Fibroblast of peridontal ligament (primary cell): ENCODE results near the gene FBXW8.

ENCODE experiments used
- DNase-seq: peaks from one replicate; pipeline ENCODE4 v3.0.0-alpha.2; 2010; ENCODE audit errors: extremely low read depth

Gene FBXW8

DNA sequence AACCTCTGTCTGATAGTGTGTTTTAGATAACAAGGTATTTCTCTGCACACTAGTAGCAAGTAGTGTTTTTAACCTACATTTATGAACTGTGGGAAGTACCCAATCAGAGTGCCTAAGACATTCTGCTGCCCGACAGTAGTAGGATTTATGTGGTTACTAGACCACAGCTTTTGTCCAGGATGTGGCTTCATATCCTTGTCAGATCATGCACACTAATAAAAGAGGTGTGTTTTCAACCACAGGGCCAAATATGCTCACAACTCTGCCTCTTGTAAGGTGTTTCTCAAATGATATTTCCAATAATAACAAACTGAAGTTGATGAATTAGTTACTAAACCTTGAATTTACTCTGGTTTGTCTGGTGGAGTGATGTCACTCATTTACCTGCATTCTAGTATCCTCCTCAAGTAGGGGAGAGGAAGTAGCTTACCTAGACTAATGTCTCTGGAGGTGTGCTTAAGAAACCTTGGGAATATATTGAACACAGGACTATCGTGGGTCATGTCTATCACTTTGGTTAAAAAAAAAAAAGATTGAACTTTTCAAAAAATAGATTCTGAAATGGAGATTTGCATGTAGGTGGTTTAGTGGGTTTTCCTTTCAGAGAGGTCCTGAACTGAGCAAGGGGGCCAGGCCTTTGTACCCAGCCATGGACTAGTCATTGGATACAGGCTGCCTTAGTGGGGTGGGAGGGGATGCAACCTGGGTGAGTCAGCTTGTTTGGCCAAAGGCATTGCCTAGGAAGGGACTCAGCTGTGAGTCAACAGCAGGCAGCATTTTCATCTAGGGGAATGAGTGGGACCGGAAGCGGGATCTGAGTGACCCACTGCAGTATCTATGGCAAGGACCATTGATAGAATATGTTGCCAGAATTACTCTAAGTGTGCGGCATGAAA, 14.1 kb downstream of the FBXW8 start:
- DNase-seq, result peak; percentile 18

DNA sequence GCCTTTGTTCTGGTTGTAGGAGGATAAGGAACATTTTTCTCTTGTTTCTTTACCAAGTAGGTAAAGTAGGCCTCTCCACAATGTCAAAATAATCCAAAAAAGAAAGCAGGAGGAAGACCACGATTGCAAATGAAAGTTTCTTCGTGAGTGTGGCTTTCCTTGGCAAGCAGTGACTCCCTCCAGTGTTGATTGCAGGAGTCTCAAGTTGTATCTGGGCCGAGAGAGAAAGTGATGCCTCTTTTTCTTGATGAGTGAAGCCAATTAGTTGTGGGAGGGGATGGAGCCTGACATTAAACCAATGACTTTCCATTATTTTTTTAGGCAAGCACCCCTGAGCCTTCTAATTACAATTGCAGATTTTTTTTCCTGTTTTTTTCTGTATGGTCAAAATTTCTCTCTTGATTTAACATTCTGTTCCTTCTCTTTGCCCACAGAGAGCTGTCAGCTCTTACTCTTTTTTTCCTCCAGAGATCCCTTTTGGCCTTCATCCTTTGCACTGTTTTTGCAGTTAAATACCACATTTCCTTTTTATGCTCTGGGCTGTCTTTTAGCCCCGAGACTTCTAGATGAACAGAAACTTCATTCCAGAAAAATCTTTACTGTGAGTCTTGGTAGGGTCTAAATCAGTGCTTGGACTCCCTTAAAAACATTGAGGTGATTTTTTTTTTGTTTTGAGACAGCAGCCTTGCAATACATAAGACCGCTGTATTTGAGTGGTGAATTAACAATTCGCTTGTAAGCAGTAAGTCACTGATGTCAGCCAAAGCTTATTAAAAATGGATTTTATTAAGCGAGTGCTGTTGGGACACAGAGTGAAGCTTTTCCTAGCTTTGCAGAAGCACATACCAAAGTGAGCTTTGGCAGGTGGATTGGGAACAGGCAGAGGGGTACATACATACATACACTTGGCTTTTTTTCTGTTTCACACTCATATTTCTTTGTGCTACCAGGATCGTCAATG, 15.8 kb downstream of the FBXW8 start:
- DNase-seq, result peak; percentile 17

DNA sequence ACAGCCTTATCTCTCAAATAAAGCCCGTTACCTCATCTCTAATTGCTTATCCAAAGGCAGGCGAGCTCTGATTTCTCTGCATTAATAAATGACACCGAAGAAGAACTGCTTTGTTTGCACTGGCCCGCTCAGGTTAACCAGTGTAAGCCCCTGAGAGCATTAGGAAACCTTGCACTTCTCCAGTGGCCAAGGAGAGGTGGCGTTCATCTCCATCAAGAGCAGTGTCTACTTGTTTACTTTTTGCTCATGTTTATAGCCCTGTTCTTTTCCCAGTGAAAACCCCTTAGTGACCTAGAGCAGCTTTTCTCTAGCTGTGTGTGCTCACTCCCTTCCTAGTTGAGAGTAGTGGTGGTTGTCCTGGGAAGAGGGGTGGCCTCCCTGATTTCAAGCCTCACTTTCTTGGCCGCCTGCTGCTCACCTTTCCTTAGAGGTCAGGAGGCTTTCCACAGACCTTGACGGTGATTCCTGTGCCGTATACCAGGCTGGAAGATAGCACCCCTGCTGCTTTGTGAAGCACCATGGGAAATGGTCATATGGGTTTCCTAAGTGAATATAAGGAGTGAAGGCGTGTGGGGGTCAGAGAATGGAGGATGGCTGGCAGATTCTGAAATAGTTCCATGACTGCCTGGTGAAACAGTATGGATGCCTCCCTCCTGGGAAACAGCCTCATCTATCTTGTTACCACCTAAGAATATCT, 16.6 kb downstream of the FBXW8 start:
- no peak for DNase-seq

DNA sequence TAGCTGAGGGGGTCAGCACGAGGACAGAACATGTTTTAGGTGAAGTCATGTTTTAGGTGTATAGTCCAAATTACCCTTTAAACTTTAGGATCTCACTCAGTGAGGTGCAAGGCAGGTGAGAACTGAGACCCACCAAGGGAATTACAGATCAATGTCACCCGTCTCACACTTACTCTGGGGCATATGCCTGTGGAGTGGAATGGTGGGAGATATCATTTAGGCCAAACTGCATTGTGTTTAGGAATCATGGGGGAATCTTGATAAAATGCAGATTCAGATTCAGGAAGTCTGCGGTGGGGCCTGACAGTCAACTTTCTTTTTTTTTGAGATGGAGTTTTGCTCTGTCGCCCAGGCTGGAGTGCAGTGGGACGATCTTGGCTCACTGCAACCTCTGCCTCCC, 17.8 kb downstream of the FBXW8 start:
- DNase-seq, result no peak

DNA sequence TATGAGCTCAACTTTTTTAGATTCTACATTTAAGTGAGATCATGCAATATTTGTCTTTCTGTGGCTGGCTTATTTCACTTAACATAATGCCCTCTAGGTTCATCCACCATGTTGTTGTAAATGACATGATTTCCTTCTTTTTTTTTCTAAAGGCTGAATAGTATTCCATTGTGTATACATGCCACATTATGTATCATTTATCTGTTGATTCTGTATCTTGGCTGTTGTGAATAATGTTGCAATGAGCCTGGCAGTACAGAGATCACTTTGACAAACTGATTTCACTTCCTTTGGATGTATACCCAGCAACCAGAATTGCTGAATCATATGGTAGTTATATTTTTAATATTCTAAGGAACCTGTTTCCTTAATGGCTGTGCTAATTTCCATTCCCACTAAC, 19.1 kb downstream of the FBXW8 start:
- DNase-seq, result no peak

DNA sequence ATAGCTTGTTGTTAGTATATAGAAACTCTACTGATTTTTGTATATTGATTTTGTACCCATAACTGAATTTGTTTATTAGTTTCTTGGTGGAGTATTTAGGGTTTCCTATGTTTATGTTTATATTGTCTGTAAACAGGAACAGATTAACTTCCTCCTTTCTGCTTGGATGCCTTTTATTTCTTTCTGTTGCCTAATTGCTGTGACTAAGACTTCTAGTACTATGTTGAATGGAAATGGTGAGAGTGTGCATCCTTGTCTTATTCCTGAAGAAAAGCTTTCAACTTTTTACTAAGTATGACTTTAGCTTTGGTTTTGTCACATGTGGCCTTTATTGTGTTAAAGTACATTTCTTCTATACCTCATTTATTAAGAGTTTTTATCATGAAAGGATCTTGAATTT, 20.9 kb downstream of the FBXW8 start:
- DNase-seq, result no peak

DNA sequence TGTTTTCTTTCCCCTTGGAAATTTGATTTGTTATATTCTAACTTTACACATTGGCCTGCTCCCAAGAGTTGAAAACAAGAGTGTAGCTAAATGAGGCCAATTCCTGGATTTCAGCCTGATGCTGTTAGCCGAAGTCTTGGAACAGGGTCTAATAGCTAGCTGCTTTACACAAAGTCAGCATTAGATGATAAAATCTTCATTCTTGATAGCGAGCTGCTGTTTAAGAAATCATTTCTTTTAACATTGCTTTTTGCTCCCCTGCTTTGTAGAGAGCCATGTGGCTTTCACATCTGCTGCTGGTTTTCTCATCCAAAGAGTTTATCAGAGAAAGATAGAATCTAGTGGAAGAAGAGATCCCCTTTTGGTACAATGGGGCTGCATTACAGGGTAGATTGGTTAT, 22.3 kb downstream of the FBXW8 start:
- peak; percentile 57 for DNase-seq

DNA sequence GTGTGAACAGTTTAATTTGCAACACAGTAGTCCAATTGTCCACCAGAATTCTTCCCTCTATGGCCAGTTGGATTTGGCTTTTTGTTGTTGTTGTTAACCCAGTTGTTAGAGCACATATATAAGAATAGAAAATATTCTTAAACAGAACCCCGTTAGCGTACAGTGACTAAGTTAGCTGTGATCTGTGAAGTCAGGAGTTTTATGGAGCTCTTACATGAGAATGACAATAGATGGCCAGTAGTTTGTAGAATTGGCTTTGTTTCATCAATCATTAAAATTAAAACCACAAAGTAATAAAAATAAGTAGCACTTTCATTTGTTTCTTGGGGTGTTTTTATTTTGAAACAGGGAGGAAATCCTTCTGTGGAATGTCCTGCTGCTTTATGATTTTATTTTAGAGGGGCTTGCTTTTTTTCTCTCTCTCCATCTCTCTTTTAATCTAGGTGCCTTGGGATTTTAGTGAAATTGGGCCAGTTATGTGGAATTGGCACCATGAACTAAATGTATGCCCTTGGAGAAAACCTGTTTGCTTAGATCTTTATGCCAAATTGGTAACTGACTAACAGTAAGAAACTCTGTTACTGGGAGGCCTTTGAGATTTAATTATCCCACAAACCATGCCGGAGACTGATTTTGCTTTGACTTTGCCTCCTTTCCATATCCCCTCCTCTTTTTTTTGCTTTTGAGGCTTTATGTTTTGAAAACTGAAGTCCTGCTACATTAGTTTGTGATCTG, 22.9 kb downstream of the FBXW8 start:
- DNase-seq, result no peak

DNA sequence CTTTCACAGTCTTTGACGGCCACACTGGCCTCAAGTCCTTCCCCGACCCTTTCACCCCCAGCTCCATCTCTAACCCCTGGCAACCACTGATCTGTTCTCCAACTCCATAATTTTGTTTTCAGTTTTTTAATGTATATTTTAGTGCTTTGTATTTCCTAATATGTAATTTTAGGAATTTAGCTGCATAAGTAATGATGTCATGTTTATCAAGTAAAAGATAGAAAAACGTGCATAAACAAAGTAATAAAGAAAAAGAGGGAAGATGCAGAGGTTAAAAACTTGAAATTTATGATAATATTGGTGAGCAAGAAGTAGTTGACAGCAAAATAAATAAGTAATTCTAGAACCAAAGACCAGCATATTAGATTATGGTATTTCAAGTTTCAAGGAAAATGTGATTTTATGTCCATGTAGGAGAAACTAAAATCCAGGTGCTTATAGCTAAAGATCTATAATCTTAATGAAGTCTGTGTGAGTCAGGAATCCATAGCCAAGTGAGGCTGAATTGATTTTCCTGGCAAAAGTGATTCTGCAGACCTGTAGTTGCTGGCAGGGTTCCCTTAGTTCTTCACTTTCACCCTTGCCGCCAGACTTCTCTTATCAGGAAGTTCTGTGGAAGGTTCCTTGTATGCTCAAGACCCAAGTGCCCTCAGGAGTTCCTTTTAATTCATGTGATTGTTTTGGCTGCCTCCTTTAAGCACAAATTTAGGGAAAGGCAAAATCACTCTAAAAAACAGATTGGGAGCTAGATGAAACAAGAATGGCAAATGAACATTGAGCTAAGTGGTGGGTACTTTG, 24.4 kb downstream of the FBXW8 start:
- no peak for DNase-seq

DNA sequence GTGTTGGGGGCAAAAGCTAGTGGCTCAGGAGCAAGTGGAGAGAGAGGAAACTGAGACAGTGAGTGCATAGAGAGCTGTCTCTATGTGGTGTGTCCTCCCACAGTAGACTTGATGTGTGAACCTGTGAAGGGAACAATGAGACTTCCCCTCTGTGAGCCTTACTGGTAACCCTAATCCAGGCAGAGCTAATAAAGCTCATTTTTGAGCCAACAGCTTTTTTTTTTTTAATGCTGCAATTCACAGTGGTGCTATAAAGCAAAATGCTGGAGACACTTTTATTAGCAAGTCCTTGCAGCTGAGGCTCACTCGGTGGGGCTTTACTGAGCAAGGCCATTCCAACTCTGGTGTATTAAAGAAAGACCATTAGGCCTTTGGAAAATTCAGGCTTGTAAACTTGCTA, 26.9 kb downstream of the FBXW8 start:
- DNase-seq, result no peak

DNA sequence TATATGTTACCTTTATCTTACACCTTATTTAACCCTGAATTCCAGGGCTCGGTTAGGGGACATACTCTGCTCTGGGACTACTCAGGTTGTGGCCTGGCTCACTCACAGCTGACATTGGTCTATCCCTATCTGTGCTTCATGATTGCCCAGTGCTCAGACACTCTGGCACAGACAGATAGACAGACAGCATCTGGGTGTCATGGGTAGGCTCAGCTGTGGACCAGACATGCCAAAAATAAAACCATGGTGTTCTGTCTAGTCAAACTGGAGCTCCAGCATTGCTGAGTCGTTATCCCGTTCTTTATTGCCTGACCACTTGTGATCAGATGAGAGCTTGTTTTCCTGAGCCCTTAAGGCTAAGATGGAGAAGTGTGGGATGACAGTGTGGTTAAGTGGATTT, 29.0 kb downstream of the FBXW8 start:
- no peak for DNase-seq

DNA sequence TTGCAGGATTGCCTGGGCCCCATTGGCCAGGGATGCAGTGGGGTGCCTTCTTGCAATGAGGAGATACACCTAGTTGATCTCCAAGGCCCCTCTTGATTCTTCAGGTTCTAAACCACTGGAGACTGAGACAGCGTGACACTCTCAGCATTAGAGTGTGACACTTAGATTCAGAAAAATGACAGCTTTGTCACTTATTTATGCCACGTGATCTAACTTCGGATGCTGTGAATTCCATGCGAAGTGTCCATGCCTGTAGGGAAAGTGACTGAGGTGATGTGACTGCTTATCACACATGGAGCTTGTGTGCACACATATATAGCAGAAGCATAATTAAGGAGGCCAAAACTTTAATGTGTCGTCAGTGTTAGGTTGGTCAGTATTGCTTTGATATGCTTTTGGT, 30.4 kb downstream of the FBXW8 start:
- no peak for DNase-seq

DNA sequence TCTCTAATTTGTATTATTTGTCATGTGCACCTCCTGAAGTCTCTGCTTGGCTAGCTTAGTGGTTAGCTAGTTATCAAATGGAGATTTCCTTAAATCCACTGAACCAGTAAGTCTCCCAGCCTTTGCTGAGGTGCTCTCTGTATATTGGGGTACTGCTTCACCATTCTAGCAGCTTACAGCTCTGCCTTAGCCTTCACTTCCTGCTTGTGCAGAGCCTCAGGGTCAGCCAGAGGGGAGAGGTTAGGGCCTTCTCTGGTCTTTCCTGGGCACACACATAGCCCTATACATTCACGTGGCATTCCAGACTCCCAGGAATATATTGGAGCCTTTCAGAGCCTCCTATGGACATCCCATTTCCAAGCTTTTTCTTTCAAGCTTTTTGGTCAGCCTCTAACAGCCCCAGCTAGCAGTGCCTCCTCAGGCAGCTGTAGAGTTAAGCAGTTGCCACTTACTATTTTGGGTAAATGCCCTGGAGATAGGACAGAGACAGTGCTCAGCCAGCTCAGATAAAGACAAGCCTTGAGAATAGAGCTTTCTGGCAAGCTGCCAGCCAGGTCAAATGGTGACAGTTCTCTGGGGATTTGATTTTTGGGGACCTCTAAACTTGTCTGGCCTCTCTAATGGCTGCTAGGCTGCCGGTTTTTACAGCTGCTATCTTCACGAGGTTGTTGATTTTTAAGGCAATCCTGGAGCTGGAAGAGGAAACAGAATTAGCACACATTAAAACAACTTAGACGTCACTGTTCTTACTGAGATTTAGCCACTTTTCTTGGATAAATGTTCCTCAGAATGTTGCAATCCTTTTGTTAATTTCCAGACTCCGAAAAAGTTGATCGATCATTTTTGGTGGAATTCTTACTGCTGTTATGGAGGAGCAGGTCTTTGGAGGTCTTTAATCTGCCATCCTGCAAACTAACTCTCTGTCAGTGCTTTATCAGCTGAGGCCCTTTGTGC, 32.9 kb downstream of the FBXW8 start:
- DNase-seq, result no peak

DNA sequence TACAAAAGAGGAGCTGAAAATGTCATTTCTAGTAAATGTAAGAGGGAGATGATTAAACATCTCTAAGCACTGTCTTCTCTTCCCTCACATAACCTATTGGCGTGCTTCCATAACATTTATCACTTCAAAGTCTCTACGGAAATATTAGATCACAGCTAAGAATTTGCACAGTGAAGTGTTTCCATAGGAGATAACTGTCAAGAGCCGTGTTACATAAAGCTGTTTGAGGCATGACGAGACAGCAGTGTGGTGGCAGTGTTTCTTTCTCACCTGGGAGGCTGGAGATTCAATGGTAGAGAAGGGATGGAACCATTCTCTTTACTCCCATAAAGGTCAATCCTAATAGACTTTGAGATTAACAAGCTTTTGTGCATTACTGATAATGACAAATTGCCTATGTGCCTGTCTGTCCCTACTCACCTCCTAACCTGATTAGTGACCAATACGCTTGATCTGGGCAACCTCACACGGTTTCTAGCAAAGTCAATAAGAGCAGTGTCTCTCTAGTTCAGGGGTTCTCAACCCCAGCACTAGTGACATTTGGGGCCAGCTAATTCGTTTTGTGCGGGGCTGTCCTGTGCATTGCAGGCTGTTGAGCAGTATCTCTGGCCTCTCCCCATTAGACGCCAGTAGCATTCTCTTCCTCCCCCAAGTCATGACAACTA, 35.3 kb downstream of the FBXW8 start:
- no peak for DNase-seq

DNA sequence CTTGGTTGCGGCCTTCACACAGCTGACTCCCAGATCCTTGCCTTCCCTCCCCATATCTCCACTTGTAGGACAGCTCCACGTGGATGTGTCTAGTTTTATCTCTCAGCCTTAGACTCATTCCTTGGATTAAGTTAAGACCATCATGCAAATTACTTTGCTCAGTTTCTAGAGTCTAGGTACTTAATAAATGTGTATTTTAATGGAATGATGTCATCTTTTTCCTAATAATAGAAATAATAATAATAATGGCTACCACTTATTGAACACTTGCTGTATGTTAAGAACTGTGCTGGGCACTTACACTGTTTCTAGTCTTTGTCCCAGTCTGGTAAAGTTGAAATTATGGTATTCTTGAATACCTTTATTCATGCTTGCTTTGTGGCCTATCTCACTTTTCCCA, 37.5 kb downstream of the FBXW8 start:
- DNase-seq, result no peak

DNA sequence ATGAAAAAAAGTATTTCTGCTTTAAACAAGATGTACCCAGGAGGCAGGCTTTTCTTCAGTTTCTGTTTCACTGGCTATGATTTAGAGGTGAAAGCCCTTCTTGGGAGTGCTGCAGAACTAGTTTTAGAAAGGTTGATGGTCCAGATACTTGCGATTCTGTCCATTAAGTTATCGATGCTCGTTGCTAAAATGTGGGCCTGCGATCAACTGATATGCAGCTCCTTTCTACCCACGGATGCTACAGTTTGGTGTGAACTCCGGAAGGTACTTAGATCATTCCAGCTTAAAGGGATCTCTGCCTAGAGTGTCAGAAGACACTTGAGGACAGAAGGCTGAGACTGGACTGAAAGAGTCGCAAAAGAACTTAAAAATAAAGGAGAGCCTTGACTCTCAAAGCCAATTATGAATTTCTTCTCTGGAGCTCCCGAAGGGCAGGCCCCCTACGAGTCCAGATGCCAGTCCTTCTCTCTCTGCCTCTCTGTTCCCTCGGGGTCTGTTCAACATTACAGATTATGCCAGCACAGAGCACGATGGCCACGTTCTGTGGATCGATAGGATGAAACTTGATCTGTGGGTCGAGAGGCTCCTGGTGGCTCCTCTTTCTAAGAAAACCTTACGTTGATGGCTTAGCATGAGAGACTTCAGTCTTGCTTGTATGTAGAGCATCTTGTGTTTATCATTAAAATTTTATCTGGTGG, 40.0 kb downstream of the FBXW8 start:
- DNase-seq, result no peak

DNA sequence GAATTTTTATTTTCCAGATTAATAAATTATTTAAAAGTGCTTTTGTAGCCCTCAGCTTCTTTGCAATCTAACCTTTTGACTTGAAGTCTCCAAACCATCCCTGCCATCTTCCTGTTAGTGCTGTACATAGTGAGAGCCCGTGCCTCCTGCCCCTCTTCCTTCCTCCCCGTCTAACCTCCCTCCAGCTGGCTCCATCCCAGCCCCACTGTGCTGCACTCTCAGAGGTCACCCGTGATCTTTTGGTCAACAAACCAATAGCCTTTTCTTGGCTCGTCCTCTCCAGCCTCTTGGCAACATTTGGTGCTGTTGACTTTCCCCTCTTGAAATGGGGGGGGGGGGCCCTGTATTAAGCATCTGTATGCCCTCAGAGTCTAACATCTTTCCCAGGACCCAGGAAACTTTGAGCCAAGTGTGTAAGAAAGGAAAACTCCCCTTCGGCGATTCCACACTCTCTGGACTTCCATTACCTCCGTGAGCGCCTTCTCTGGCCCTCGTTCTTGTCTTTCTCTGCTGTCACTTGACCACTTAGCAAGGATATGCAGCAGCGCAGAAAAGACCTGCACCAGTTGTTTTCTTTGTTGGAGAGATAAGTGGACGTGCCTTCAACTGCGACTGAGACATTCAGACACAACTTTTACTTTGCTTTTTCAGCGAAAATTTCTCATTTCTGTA, 44.1 kb downstream of the FBXW8 start:
- no peak for DNase-seq
